Midbrain (tissue), 1 donor: ENCODE measurements around the gene FHIP1A.

Experiments used
- DNase-seq: peaks from one replicate; lab custom pipeline; 2025; lab: John Stamatoyannopoulos, UW

The FHIP1A gene

DNA sequence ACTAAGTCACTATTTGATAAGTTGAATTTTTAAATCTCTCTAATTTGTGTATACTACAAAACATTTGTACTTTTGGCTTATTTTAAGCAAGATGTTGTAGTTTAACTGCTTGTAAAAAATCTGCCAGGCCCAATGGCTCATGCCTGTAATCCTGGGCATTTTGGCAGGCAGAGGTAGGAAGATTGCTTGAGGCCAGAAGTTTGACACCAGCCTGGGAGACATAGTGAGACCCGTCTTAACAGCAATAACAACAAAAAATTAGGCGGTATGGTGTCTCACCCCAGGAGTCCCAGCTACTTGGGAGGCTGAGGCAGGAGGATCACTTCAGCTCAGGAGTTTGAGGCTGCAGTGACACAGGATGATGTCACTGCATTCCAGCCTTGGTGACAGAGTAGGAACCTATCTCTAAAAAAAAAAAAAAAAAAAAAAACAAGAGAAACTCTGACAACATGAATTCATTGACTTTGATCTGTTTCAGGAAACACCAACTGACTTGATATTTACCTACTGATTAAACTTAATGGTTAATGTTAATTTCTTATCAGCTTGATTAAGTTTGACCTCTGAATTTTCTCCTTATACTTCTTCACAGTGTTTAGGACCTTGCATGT is 8.9 kb downstream of the FHIP1A start:
- no peak for DNase-seq

GRCh38 chr4:151418385-151418784 is 9.4 kb downstream of the FHIP1A start:
- DNase-seq = no peak

GRCh38 chr4:151418856-151419255 is 9.9 kb downstream of the FHIP1A start:
- no peak for DNase-seq

- no peak for DNase-seq
Measured at GRCh38 chr4:151420250-151420807, 11.4 kb downstream of the FHIP1A start.

DNA sequence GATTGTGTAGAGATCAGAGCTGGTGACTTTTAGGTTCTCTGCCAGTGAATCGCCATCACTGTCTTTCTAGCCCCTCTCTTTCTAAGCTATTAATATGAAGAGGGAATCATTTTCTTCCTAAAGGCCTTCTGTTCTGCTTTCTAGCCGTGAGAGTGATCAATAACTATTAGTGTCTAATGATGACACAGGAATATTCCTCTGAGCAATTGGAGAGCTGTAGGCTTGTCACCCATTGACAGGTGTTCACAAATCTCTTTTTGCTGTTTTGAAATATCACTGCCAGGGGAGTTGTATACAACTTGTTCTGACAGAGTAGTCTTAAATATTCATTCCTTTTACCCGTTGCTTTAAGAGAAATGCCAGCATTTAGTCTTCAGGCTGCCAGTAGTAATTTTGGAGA is 13.9 kb downstream of the FHIP1A start:
- no peak for DNase-seq

DNA sequence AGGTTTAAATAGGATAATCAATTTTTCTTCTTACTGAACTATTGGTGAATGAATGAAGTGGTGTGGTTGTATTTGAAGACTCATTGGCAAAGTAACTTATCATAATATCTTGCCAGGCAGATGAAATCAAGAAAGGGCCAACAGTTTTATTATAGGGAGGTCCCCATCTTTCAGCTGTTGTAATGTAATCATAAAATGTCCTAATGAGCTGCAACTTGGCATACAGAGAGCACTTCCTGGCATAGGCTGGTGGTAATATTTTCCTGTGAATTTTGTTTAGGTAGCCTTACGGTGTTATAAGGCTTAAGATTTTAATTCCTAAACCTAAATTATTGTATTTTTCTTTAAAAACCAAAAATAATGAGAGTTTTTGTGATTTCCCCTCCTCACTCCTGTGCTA is 17.5 kb downstream of the FHIP1A start:
- DNase-seq = no peak

DNA sequence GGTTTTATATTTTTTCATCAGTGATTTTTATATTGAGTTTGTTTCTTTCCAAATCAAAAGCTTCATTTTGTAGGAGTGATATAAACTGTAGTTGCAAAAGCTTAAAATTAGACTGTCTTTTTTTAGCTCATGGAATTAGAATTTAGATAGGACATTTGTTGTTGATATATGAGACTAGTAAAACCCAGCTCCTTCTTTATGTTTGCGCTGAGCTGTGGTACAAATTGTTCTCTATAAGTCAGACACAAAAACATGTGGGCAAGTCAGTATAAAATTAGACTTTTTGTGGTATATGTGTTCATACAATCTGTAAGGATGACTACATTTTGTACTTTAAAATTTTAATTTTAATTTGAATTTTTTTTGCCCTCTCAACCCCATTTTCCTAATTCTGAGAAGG is 18.3 kb downstream of the FHIP1A start:
- DNase-seq = no peak

DNA sequence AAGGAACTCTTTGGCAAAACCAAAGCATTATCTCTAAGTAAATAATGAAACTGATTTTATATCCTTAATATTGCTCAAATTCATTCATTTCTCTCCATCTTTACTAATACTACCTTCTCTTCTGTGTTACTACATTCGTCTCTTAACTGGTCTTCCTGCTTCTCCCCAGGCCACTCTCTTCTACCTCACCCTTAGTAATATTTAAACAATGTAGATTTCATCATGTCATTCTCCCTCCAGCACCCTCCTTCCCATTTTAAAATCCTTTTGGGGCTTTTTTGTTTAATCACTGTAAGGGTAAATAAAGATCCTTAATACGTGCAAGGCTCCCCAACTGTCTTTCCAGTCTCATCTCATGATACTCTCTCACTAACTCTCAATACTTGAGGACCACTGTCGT is 19.4 kb downstream of the FHIP1A start:
- DNase-seq = no peak

- DNase-seq = no peak
Measured at GRCh38 chr4:151429957-151430570, 21.1 kb downstream of the FHIP1A start.

- no peak for DNase-seq
Measured at GRCh38 chr4:151430740-151431457, 21.9 kb downstream of the FHIP1A start.

- DNase-seq = no peak
Measured at GRCh38 chr4:151431728-151432127, 22.8 kb downstream of the FHIP1A start.

- no peak for DNase-seq
Measured at GRCh38 chr4:151432654-151433053, 23.7 kb downstream of the FHIP1A start.

GRCh38 chr4:151434183-151434860 is 25.3 kb downstream of the FHIP1A start:
- DNase-seq = no peak

DNA sequence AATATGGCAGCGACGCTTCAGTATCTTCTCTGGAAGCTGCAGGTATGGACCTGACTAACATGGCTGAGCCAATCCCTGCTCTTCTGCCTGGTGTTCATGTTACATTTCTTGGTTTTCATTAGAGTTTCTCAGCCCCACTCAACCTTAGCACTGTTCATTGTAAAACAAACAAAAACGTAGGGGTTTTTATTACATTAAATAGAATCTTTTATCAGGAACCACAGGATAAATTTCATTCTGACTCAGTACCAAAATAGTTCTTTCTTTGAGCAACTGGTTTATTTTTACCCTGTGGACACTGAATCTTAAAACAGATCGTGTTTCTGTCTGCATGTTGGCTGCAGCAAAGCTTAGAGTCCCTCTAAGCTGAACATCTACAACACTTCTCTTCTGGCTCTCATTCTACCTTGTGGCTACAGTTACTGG is 27.1 kb downstream of the FHIP1A start:
- no peak for DNase-seq

GRCh38 chr4:151437505-151437904 is 28.5 kb downstream of the FHIP1A start:
- DNase-seq = no peak

- no peak for DNase-seq
Measured at GRCh38 chr4:151438154-151438553, 29.2 kb downstream of the FHIP1A start.

GRCh38 chr4:151439320-151439719 is 30.3 kb downstream of the FHIP1A start:
- no peak for DNase-seq

- DNase-seq = no peak
Measured at GRCh38 chr4:151442002-151442401, 33.0 kb downstream of the FHIP1A start.

GRCh38 chr4:151443247-151443646 is 34.3 kb downstream of the FHIP1A start:
- no peak for DNase-seq

DNA sequence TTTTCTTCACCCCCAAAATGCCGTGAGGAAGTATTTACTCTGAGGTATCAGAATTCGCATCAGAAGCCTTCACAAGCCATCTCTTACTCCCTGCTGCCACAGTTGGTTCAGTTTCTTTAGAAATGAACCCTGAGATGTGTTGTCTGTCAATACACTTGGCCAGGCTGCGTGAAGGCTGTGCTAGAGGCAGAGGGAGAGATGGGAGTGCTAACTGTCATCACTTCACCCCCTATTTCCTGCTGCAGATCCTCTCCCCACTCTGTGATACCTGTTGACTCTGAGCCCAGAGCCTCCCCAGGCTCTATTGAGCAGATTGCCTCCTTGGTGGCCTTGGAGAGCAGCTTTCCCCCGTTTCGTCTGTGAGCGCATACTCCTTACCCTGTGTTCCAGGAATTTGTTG is 34.8 kb downstream of the FHIP1A start:
- DNase-seq = no peak

DNA sequence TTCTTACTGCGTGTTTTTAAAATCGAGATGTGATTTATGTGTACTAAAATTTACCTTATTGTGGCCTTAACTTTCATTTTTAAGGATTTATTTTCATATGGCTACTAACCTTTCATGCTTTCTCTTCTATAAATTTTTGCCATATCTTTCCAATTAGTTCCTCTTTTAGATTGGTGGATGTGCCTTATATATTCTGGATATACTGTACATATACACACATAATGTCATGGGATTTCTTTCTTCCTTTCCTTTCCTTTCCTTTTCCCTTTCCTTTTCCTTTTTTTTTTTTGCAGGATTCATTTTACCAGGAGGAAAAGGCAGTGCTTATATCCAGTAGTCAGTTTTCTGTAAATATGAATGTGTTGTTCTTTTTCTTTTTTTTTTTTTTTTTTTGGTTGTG is 37.2 kb downstream of the FHIP1A start:
- no peak for DNase-seq

- DNase-seq = no peak
Measured at GRCh38 chr4:151454513-151454912, 45.5 kb downstream of the FHIP1A start.

- no peak for DNase-seq
Measured at GRCh38 chr4:151455212-151455611, 46.2 kb downstream of the FHIP1A start.
